Globus pallidus (tissue), 1 donor: ENCODE measurements around the gene HRH3.

Experiments
- DNase-seq: peaks from one replicate; pipeline ENCODE4 v3.0.0-alpha.2; 2015; ENCODE audit warnings: low spot score

HRH3 gene

DNA sequence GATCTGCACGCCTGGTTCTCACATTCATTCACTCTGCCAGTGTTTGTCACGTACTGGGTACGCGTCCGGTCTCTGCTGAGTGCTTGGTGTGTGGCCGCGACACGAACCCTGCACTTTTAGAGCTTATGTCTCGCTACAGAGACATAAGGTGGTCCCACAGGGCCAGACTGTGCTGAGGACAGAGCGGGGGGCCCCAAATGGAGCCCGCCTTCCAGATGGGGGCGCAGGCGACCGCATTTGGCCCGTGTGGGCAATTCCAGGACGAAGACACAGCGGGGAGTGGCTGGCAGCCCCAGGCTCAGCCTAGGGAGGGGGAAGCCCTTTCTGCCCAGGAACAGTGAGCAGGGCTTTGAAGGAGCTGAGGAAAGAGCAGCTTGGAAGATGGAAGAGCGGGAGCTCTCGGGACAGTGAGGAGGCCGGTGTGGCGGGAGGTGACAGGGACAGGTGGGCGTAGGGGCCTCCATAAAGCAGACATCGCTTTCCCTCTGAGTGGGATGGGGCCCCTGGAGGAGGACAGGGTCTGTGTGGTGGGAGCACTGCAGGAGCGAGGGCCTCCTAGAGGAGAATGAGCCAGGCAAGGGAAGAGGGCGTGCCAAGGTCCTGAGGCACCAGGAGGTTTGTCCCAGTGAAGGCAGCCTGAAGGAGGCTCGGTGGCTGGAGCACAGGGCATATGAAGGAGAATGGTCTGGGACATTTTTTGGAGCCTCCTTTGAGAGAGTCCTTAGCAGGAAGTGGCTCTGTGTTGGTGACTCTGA lies 45.0 kb downstream of the HRH3 start:
- DNase-seq: no peak

DNA sequence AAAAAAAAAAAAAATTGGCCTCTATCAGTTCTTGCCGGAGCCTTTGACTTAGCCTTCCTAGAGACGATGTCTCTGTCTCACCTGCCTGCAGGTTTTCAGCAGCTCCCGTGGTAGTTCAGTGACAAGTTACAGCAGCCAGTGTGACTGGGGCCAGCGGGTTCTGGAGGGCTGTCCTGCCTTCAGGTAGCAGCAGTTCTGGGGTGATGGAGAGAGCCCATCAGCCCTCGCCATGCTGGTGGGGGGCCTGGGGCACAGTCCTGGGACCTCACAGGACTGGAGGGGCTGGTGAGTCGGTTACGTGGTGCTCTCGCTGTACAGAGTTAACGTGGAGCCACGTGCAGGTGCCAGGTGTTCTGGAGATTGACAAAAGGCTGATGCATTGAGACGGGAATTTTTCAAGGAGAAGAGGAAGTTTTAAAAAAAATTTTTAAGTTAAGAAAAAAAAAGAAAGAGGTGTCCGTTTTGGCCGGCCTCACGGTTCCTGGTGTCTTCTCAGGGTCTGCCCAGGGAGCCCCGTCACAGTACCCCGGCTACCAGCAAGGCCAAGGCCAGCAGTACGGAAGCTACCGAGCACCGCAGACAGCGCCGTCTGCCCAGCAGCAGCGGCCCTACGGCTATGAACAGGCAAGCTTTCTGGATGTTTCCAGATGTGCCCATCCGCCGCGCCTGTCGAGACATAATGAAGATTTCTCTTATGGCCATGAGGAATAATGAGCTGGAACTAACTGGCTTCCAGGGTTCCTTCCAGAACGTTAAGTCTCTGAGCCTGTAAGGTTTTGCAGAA lies 45.9 kb downstream of the HRH3 start:
- no peak for DNase-seq

DNA sequence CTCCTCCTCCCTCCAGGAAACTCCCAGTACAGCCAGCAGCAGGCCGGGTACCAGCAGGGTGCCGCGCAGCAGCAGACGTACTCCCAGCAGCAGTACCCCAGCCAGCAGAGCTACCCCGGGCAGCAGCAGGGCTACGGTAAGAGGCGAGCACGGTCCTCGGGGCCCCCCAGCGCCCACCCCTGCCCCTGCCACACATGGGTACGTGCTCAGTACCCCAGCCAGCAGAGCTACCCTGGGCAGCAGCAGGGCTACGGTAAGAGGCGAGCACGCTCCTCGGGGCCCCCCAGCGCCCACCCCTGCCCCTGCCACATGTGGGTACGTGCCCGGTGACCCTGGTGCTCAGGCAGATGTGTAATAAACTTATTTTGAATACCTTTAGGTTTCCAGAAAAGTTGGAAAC lies 47.4 kb downstream of the HRH3 start:
- no peak for DNase-seq

DNA sequence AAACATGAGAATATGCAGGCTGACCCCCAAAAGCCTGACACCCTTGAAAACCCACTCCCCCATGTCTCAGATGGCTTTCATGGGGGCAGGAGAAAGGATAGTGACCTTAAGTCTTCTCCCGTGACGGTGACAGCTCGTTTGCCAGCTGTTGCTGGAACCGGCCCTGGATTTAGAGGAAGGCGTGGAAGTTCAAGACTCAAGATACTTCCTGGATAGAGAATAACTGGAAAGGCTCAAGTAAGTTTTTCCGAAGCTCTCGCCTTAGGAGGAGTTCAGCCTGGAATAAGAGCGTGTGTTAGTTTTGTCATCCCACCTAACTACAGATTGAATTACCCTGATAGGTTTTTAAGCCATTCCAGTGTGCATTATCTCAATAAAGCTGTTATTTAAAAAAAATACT lies 48.8 kb downstream of the HRH3 start:
- no peak for DNase-seq

DNA sequence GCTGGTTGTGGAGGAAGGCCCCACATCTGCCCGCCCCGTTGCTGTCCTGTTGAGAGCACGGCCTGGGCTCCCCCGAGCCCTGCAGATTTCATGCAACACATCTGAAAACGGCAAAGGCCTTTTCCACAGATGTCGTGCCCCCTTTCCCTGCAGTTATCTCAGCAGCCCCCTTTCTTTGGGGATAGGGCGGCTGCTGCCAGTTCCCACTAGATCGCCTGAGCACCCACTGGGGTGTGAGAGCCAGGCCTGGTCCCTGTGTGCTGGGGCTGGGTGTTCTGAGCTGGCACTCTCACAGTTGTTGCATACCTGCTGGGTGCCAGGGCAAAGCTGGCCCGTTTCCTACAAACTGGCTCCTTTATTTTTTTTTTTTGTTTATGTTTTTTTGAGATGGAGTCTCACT lies 49.5 kb downstream of the HRH3 start:
- no peak for DNase-seq

DNA sequence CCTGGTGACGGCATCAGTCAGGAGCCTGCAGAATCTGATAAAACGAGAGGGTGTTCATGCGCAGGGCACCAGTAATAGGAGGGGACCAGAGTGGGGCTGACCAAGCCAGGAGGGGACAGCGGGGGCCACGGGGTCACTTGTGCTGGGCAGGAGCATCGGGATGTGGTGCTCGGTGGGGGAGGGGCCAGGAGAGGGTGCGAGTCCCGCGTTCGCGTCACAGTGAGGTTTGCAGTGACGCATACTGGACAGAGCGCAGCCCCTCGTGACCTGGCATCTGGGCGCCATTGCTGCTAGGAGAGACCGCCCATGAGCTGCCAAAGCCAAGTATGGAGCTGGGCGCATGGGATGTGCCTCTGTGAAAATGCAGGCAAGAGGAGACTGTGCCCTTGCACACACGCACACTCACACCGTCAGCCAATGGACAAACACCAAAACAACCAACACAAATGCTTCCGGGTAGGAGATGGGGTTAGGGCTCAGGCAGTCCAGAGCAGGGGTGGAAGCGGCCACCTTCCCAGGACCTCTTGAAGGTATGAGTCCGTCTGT lies 51.1 kb downstream of the HRH3 start:
- no peak for DNase-seq

DNA sequence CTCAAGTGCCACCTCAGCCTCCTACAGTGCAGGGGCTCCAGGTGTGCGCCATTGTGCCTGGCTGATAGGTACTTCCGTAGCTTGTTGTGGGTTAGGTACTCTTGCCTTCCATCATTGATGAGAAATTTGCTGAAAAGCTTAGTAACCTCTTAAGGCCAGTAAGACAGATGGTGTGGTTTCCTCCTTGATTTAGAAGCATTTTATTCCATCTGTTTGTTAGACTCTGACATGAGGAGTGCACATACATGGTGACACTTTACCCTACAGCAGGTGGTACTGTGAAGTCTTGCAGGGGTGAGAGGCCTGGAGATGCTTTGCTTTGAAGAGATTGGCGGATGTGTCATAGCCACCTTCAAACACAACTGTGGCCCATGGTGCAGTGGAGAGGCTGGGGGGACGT lies 52.0 kb downstream of the HRH3 start:
- DNase-seq: no peak

DNA sequence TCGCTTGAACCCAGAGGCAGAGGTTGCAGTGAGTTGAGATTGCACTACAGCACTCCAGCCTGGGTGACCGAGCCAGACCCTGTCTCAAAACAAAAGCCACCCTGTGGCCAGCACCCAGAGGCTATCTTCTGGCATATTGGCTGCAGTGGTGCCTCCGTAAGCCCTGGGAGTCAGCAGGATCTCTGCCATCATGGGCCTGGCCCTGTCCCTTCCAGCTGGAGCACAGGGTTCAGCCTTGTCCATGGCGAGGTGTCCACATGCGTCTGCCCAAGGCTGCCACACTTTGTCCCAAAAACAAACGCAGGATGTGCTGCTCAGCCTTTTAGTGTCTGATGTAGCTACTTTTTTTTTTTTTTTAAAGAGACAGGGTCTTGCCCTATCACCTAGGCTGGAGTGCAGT lies 52.6 kb downstream of the HRH3 start:
- DNase-seq: no peak

DNA sequence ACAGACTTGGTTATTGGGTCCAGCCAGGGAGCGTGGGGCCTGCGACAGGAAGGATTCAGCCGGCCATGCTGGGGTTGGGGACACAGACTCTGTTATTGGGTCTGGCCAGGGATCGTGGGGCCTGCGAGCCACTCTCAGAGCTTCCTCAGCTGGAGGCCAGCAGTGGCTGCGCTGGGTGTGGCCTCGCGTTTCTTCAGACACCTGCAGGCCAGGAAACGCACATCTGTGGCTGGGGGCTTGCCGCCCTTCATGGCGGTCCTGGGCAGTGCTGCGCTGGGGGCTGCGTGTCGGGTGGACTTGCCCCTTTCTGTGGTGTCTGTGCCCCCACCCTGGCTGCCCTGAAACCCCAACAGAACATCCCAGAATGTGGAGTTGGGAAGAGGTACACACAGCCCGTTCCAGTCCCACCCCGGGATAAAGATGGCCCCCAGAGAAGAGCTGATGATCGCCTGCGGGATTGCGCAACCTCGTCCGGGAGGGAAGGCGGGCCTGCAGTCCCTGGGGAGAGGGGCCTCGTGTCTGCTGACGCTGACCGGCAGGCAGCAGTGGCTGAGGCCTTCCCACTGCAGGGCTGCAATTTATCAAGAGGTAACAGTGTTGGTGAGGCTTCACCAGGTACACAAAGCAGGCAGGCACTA lies 54.2 kb downstream of the HRH3 start:
- DNase-seq: no peak
